GM12878 (cell line): ENCODE results near the gene RPUSD1. TPM values are rescaled to one million over a fixed set of nuclear protein-coding genes. Genes with fewer than 3 reads are reported as not detected.

Source experiments
- ATAC-seq: fragments of 200-7000 bp; cut with Tn5 transposase; 3 replicates; pipeline ENCODE4 v1.9.1; 2020; ENCODE audit warnings: mild to moderate bottlenecking, moderate library complexity
- BruUV-seq: library from RNA; stranded (reverse); fragments of 400-500 nt; replicated peaks from 2 replicates; lab custom pipeline; 2021; lab: Mats Ljungman, UMichigan
- CTCF ChIA-PET: fragments of 300-600 bp; sonication (Branson Sonifier 250); formaldehyde crosslinking; extraction: SDS; loops from one replicate; lab custom pipeline; 2021; ENCODE audit warnings: inconsistent platforms; lab: Yijun Ruan, JAX
- POLR2A ChIA-PET: fragments of 350-600 bp; formaldehyde crosslinking; extraction: SDS; loops from one replicate; lab custom pipeline; 2021; ENCODE audit warnings: inconsistent platforms; lab: Charles Lee
- RAD21 ChIA-PET: fragments of 300-600 bp; sonication (Branson Sonifier 250); formaldehyde crosslinking; loops from one replicate; lab custom pipeline; 2023; ENCODE audit warnings: antibody characterized with exemption; ENCODE audit not compliant: unreplicated experiment; lab: Charles Lee
- SMC1A ChIA-PET: fragments of 300-600 bp; sonication (Branson Sonifier 250); formaldehyde crosslinking; loops from one replicate; lab custom pipeline; 2023; ENCODE audit not compliant: unreplicated experiment, uncharacterized antibody; lab: Charles Lee
- DNase-seq: peaks from one replicate; pipeline ENCODE4 v3.0.0-alpha.2; 2011; ENCODE audit warnings: low read depth, low spot score
- FAIRE-seq: peaks from 3 replicates; lab custom pipeline; 2011; peaks lifted over from hg19 to GRCh38; lab: Jason Lieb, UNC
- H2AFZ ChIP-seq: 2 replicates; pipeline ENCODE4 v1.6.0; 2011; ENCODE audit warnings: low read depth, low read length, control low read depth; ENCODE audit not compliant: control insufficient read depth
- H3K27ac ChIP-seq: 2 replicates; pipeline ENCODE4 v1.5.1; 2011; ENCODE audit warnings: control low read depth; ENCODE audit not compliant: control insufficient read depth, insufficient read depth
- H3K27me3 ChIP-seq, 2 experiments: replicated peaks in 1 of 2; 2 replicates each; pipeline versions ENCODE4 v1.6.0 to v1.6.1; 2011; ENCODE audit warnings: low read length in 1 of 2; ENCODE audit not compliant: control insufficient read depth in 2 of 2, insufficient read depth in 2 of 2
- H3K36me3 ChIP-seq, 2 experiments: 2 replicates each; pipeline ENCODE4 v1.5.1; 2011; ENCODE audit warnings: low read length in 1 of 2; ENCODE audit not compliant: control insufficient read depth in 2 of 2, insufficient read depth in 2 of 2
- H3K4me1 ChIP-seq: 2 replicates; pipeline ENCODE4 v1.6.1; 2011; ENCODE audit warnings: mild to moderate bottlenecking, low read length, moderate library complexity, mixed read lengths; ENCODE audit not compliant: control insufficient read depth, insufficient read depth
- H3K4me2 ChIP-seq: 2 replicates; pipeline ENCODE4 v1.6.0; 2011; ENCODE audit warnings: control low read depth; ENCODE audit not compliant: control insufficient read depth, insufficient read depth
- H3K4me3 ChIP-seq: fragments of 200-600 bp; sonication (generic); 2 replicates; pipeline ENCODE4 v1.5.1; 2016
- H3K79me2 ChIP-seq: 2 replicates; pipeline ENCODE4 v1.6.0; 2011; ENCODE audit warnings: low read length; ENCODE audit not compliant: control insufficient read depth, insufficient read depth
- H3K9ac ChIP-seq: 2 replicates; pipeline ENCODE4 v1.8.0; 2011; ENCODE audit warnings: low read length, control low read depth, mixed read lengths; ENCODE audit not compliant: control insufficient read depth, insufficient read depth
- H3K9me3 ChIP-seq: replicated peaks from 3 replicates; pipeline ENCODE4 v1.5.1; 2011; ENCODE audit warnings: mild to moderate bottlenecking, low read length; ENCODE audit not compliant: control insufficient read depth, insufficient read depth
- H4K20me1 ChIP-seq: 2 replicates; pipeline ENCODE4 v1.6.0; 2011; ENCODE audit not compliant: control insufficient read depth, insufficient read depth
- BMI1 ChIP-seq: fragments of 450-650 bp; IDR thresholded peaks from 2 replicates; pipeline ENCODE4 v1.6.1; 2016; ENCODE audit warnings: mild to moderate bottlenecking, moderate library complexity, borderline replicate concordance
- ESRRA ChIP-seq: IDR thresholded peaks from 2 replicates; pipeline ENCODE4 v1.6.1; 2012; ENCODE audit warnings: mild to moderate bottlenecking, low read length, improper control_type of control experiment
- FOXM1 ChIP-seq: IDR thresholded peaks from 2 replicates; pipeline ENCODE4 v1.6.1; 2012; ENCODE audit warnings: low read depth, mild to moderate bottlenecking, inconsistent platforms, low read length, moderate library complexity
- NFIC ChIP-seq: IDR thresholded peaks from 2 replicates; pipeline ENCODE4 v1.6.1; 2012; ENCODE audit warnings: low read depth, mild to moderate bottlenecking, inconsistent platforms, low read length, moderate library complexity
- NRF1 ChIP-seq: conservative IDR thresholded peaks from 2 replicates; pipeline ENCODE4 v1.6.1; 2011; ENCODE audit warnings: mild to moderate bottlenecking, low read depth, low read length, improper control_type of control experiment
- RAD21 ChIP-seq: IDR thresholded peaks from 2 replicates; pipeline ENCODE4 v1.6.1; 2011; ENCODE audit warnings: mild to moderate bottlenecking, low read depth, low read length, moderate library complexity; ENCODE audit not compliant: insufficient read depth
- RB1 ChIP-seq: fragments of 450-650 bp; formaldehyde crosslinking; IDR thresholded peaks from 2 replicates; pipeline ENCODE4 v1.6.1; 2017; ENCODE audit warnings: mild to moderate bottlenecking, borderline replicate concordance
- RCOR1 ChIP-seq: conservative IDR thresholded peaks from 2 replicates; pipeline ENCODE4 v1.6.1; 2012; ENCODE audit warnings: low read depth, low read length, improper control_type of control experiment
- SMARCA5 ChIP-seq: fragments of 450-650 bp; IDR thresholded peaks from 2 replicates; pipeline ENCODE4 v1.6.1; 2017; ENCODE audit warnings: mild to moderate bottlenecking
- SRF ChIP-seq, 2 experiments: IDR thresholded peaks; 2 replicates each; pipeline ENCODE4 v1.6.1; 2011; ENCODE audit warnings: low read depth in 2 of 2, low read length in 2 of 2, mild to moderate bottlenecking in 1 of 2, moderate library complexity in 1 of 2
- STAT1 ChIP-seq: fragments of 450-650 bp; conservative IDR thresholded peaks from 2 replicates; pipeline ENCODE4 v1.6.1; 2014; ENCODE audit warnings: antibody characterized with exemption, mild to moderate bottlenecking
- SUZ12 ChIP-seq: fragments of 200-600 bp; sonication (generic); IDR thresholded peaks from one replicate; pipeline ENCODE4 v1.6.1; 2018; ENCODE audit warnings: antibody characterized with exemption, mild to moderate bottlenecking; ENCODE audit not compliant: unreplicated experiment
- TAF1 ChIP-seq: IDR thresholded peaks from 2 replicates; pipeline ENCODE4 v1.6.1; 2011; ENCODE audit warnings: mild to moderate bottlenecking, low read depth, low read length, borderline replicate concordance
- TBL1XR1 ChIP-seq: IDR thresholded peaks from 2 replicates; pipeline ENCODE4 v1.6.1; 2012; ENCODE audit warnings: low read depth, low read length, improper control_type of control experiment
- WRNIP1 ChIP-seq: IDR thresholded peaks from 2 replicates; pipeline ENCODE4 v1.6.1; 2011; ENCODE audit warnings: low read depth, low read length, improper control_type of control experiment, borderline replicate concordance
- ZNF384 ChIP-seq: IDR thresholded peaks from 2 replicates; pipeline ENCODE4 v1.6.1; 2012; ENCODE audit warnings: low read depth, mild to moderate bottlenecking, low read length, improper control_type of control experiment, borderline replicate concordance
- ZSCAN29 ChIP-seq: fragments of 450-650 bp; IDR thresholded peaks from 2 replicates; pipeline ENCODE4 v1.6.1; 2017; ENCODE audit warnings: mild to moderate bottlenecking, moderate library complexity
- WGBS: methylation state at CpG from one replicate; pipeline ENCODE4 v1.1.6; 2016; ENCODE audit warnings: low lambda C conversion rate; ENCODE audit not compliant: insufficient replicate concordance, insufficient coverage; ENCODE audit errors: missing lambda C conversion rate; 5-methylcytosine and 5-hydroxymethylcytosine counted together
- in situ Hi-C: fragments of 300-500 bp; cut with MboI; formaldehyde crosslinking; loops from 9 replicates; pipeline ENCODE4 v1.14.3; 2018; ENCODE audit warnings: mixed read lengths
- intact Hi-C: fragments of 100-400 bp; cut with micrococcal nuclease; formaldehyde crosslinking; loops from one replicate; pipeline ENCODE4 v1.14.2; 2022; ENCODE audit not compliant: unreplicated experiment
- polyA plus RNA-seq, 11 experiments: library from polyadenylated mRNA; depleted of rRNA in 4 of 11; unstranded in 6 of 11; stranded (reverse) in 5 of 11; fragments of >200 nt; fragmentation: Nextera tagmentation in 4 of 11; fragmentation: Illumina TruSeq in 1 of 11; extraction: Ambion mirVana in 4 of 11; extraction: Trizol in 1 of 11; gene quantifications; 1 replicate in 1 of 11; 2 replicates in 10 of 11; pipeline versions ENCODE4 v1.2.1 to v1.2.3, GENCODE V29; 2011 to 2016; ENCODE audit warnings: inconsistent platforms in 2 of 11, missing spikeins in 2 of 11, low read depth in 1 of 11
- total RNA-seq, 4 experiments: library from RNA; depleted of rRNA in 3 of 4; stranded (reverse); fragments of >200 nt in 3 of 4; fragmentation: Illumina TruSeq in 1 of 4; extraction: Trizol in 1 of 4; gene quantifications; 2 replicates each; pipeline versions ENCODE4 v1.2.1 to v1.2.3, GENCODE V29; 2013 to 2021
- TF ChIP-seq, protein P1 (sequence below): fragments of 450-650 bp; IDR thresholded peaks from 2 replicates; pipeline ENCODE4 v1.6.1; 2017; ENCODE audit warnings: low read depth, mild to moderate bottlenecking, moderate library complexity
- TF ChIP-seq, protein P2 (sequence below), 3 experiments: IDR thresholded peaks in 2 of 3; conservative IDR thresholded peaks in 1 of 3; 2 replicates each; pipeline ENCODE4 v1.5.1; 2011; ENCODE audit warnings: low read depth in 3 of 3, low read length in 3 of 3, mild to moderate bottlenecking in 3 of 3, control low read depth in 2 of 3, moderate library complexity in 2 of 3, inconsistent platforms in 1 of 3, mixed read lengths in 1 of 3; ENCODE audit not compliant: control insufficient read depth in 2 of 3, insufficient read depth in 1 of 3; ENCODE audit errors: extremely low read depth in 1 of 3

The RPUSD1 gene
- total and polyA plus RNA-seq, 10 of the 15 experiments (the other 5 are each of a cell fraction or from before 2014, with no cell fraction given): 0.55 to 49.9 (median 21.1) TPM

- Histone ChIP-seq H3K79me2 (no peaks in the 10 kb centered on the region), H3K4me2 (no peak overlapping the region), H3K4me3 (no peak overlapping the region), H4K20me1 (no peaks in the 10 kb centered on the region), H3K27me3 (no peaks in the 10 kb centered on the region), H3K4me1 (no peaks in the 10 kb centered on the region), H2AFZ (no peak overlapping the region), H3K9me3 (no peaks in the 10 kb centered on the region), H3K36me3 (no peaks in the 10 kb centered on the region), H3K9ac (no peak overlapping the region), H3K27ac (no peak overlapping the region)
- in situ Hi-C loops (no loop called here), intact Hi-C loops (no loop called here)
- no TSS peak for BruUV-seq
- ChIA-PET POLR2A (interaction anchor here (0.5 kb wide), 1 partner anchor 268 kb away, joined by 3 read pairs; no protein-coding TSS in a partner anchor), RAD21 (no interaction called here), CTCF (no interaction called here), SMC1A (no interaction called here)
- ATAC-seq: no peak
- FAIRE-seq: no peak
- WGBS: 42% methylated on average over 25 of the region's 29 CpGs
- DNase-seq: no peak
- TF ChIP-seq RAD21: no peak
- TF ChIP-seq, protein P1, sequence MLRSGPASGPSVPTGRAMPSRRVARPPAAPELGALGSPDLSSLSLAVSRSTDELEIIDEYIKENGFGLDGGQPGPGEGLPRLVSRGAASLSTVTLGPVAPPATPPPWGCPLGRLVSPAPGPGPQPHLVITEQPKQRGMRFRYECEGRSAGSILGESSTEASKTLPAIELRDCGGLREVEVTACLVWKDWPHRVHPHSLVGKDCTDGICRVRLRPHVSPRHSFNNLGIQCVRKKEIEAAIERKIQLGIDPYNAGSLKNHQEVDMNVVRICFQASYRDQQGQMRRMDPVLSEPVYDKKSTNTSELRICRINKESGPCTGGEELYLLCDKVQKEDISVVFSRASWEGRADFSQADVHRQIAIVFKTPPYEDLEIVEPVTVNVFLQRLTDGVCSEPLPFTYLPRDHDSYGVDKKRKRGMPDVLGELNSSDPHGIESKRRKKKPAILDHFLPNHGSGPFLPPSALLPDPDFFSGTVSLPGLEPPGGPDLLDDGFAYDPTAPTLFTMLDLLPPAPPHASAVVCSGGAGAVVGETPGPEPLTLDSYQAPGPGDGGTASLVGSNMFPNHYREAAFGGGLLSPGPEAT: no peak
- TF ChIP-seq NRF1: no peak
- no peak for TF ChIP-seq TBL1XR1
- no peak for TF ChIP-seq SUZ12
- TF ChIP-seq ZSCAN29: no peak
- TF ChIP-seq SRF (IDR thresholded peaks at IDR 0.05; ENCODE audit: low read depth in 2 of 2, low read length in 2 of 2): no peak
- no peak for TF ChIP-seq NFIC
- no peak for TF ChIP-seq ZNF384
- TF ChIP-seq, protein P2, sequence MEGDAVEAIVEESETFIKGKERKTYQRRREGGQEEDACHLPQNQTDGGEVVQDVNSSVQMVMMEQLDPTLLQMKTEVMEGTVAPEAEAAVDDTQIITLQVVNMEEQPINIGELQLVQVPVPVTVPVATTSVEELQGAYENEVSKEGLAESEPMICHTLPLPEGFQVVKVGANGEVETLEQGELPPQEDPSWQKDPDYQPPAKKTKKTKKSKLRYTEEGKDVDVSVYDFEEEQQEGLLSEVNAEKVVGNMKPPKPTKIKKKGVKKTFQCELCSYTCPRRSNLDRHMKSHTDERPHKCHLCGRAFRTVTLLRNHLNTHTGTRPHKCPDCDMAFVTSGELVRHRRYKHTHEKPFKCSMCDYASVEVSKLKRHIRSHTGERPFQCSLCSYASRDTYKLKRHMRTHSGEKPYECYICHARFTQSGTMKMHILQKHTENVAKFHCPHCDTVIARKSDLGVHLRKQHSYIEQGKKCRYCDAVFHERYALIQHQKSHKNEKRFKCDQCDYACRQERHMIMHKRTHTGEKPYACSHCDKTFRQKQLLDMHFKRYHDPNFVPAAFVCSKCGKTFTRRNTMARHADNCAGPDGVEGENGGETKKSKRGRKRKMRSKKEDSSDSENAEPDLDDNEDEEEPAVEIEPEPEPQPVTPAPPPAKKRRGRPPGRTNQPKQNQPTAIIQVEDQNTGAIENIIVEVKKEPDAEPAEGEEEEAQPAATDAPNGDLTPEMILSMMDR (IDR thresholded peaks at IDR 0.05 in 2 of 3, conservative IDR thresholded peaks at IDR 0.05 in 1 of 3; ENCODE audit: control insufficient read depth in 2 of 3, extremely low read depth in 1 of 3, insufficient read depth in 1 of 3, low read depth in 3 of 3, low read length in 3 of 3): no peak
- TF ChIP-seq STAT1: no peak
- TF ChIP-seq RCOR1: no peak
- no peak for TF ChIP-seq BMI1
- TF ChIP-seq FOXM1: no peak
- TF ChIP-seq WRNIP1: no peak
- TF ChIP-seq TAF1: no peak
- TF ChIP-seq RB1: no peak
- TF ChIP-seq SMARCA5: no peak
- no peak for TF ChIP-seq ESRRA
Measured at GRCh38 chr16:766008-766819, 22.0 kb downstream of the RPUSD1 start.
